Fibroblast of villous mesenchyme (primary cell): ENCODE results near the gene TEAD1. TPM values are rescaled to one million over a fixed set of nuclear protein-coding genes. Genes with fewer than 3 reads are reported as not detected.

Experiments used
- DNase-seq: peaks from one replicate; pipeline ENCODE4 v3.0.0-alpha.2; 2010; ENCODE audit warnings: low read depth
- H3K4me3 ChIP-seq: 2 replicates; pipeline ENCODE4 v1.5.1; 2011; ENCODE audit warnings: low read depth, mild to moderate bottlenecking, low read length
- CTCF ChIP-seq: IDR thresholded peaks from 2 replicates; pipeline ENCODE4 v1.5.1; 2012; ENCODE audit warnings: low read depth, mild to moderate bottlenecking, low read length; ENCODE audit not compliant: insufficient read depth
- total RNA-seq: library from RNA; depleted of rRNA; stranded (reverse); fragments of >200 nt; gene quantifications from 2 replicates; pipeline ENCODE4 v1.2.3, GENCODE V29; 2012

TEAD1 gene
- total RNA-seq, 1 donor, result 244 TPM

- no peak for TF ChIP-seq CTCF
- peak; percentile 61 for DNase-seq
Measured at GRCh38 chr11:12860827-12861226, 186.6 kb downstream of the TEAD1 start.

GRCh38 chr11:12862696-12863469, 188.7 kb downstream of the TEAD1 start:
- DNase-seq, result peak; percentile 96
- TF ChIP-seq CTCF, result no peak
- no peak overlapping the region for H3K4me3 ChIP-seq

More at GRCh38 chr11:12860827-12861226, 186.6 kb downstream of the TEAD1 start:
- no peak overlapping the region for H3K4me3 ChIP-seq

- no peak for TF ChIP-seq CTCF
- H3K4me3 ChIP-seq, result no peak overlapping the region
- DNase-seq, result no peak
Measured at GRCh38 chr11:12863605-12864121, 189.4 kb downstream of the TEAD1 start.

GRCh38 chr11:12864316-12865156, 190.3 kb downstream of the TEAD1 start:
- peak; percentile 95 for DNase-seq
- no peak for TF ChIP-seq CTCF
- no peak overlapping the region for H3K4me3 ChIP-seq

- DNase-seq, result no peak
- no peak overlapping the region for H3K4me3 ChIP-seq
- TF ChIP-seq CTCF, result no peak
Measured at GRCh38 chr11:12865863-12866595, 191.8 kb downstream of the TEAD1 start.

- DNase-seq, result no peak
- no peak for TF ChIP-seq CTCF
- H3K4me3 ChIP-seq, result no peak overlapping the region
Measured at GRCh38 chr11:12867531-12867930, 193.3 kb downstream of the TEAD1 start.
